ENCODE data around the gene ALDH3B2.

- no peak for TF ChIP-seq POLR2AphosphoS5 (IDR thresholded peaks at IDR 0.05; ENCODE audit: low read depth, low read length)
- TF ChIP-seq TAF1 (IDR thresholded peaks at IDR 0.05; ENCODE audit: borderline replicate concordance, low read depth, low read length), result no peak
- no peak for TF ChIP-seq POLR2A (IDR thresholded peaks at IDR 0.05; ENCODE audit: low read depth, low read length)
These were observed 12.1 kb downstream of the ALDH3B2 start for GRCh38 chr11:67662142-67662834.

All from GM12892 (cell line).